HFFc6 (cell line): ENCODE results near the gene GPR137. TPM values are rescaled to one million over a fixed set of nuclear protein-coding genes. Genes with fewer than 3 reads are reported as not detected.

ENCODE experiments used
- DNase-seq: peaks from one replicate; pipeline ENCODE4 v3.0.0-alpha.2; 2018
- H3K27ac Mint-ChIP-seq: 2 replicates; pipeline ENCODE4 v1.8.0; 2020; ENCODE audit warnings: mild to moderate bottlenecking, mixed read lengths
- H3K27me3 Mint-ChIP-seq: 2 replicates; pipeline ENCODE4 v1.8.0; 2021; ENCODE audit warnings: mild to moderate bottlenecking, moderate library complexity, mixed read lengths; ENCODE audit not compliant: insufficient read depth
- H3K36me3 Mint-ChIP-seq: 2 replicates; pipeline ENCODE4 v1.8.0; 2021; ENCODE audit warnings: low read depth, mixed read lengths
- H3K4me1 Mint-ChIP-seq: 2 replicates; pipeline ENCODE4 v1.8.0; 2020; ENCODE audit warnings: low read depth, mixed read lengths
- H3K4me3 Mint-ChIP-seq: 2 replicates; pipeline ENCODE4 v1.8.0; 2020; ENCODE audit warnings: mild to moderate bottlenecking, moderate library complexity, mixed read lengths
- H3K9me3 Mint-ChIP-seq: 2 replicates; pipeline ENCODE4 v1.8.0; 2020; ENCODE audit warnings: mild to moderate bottlenecking, mixed read lengths
- total RNA-seq, 6 experiments: library from RNA; stranded (reverse); fragmentation: NEBNext Ultra II Directional; extraction: Animal tissue kit (Norgen Biotek cat#: 25700); gene quantifications; 2 replicates in 1 of 6; 3 replicates in 5 of 6; pipeline ENCODE4 v1.2.3, GENCODE V29; 2021
- TF ChIP-seq, protein P1 (sequence below): fragments of 200-600 bp; sonication (generic); IDR thresholded peaks from 2 replicates; pipeline ENCODE4 v1.5.0; 2021; ENCODE audit warnings: antibody characterized with exemption, mild to moderate bottlenecking

GPR137 gene
- total RNA-seq, 6 experiments from 2014 or later, result 27.9 to 42.1 (median 34.7) TPM

- no peak overlapping the region for H3K4me3 Mint-ChIP-seq
- no peaks in the 10 kb centered on the region for H3K9me3 Mint-ChIP-seq
- H3K4me1 Mint-ChIP-seq, result peaks cover 9% of the 10 kb centered on the region
- H3K36me3 Mint-ChIP-seq, result no peaks in the 10 kb centered on the region
- no peak overlapping the region for H3K27ac Mint-ChIP-seq
- TF ChIP-seq, protein P1, sequence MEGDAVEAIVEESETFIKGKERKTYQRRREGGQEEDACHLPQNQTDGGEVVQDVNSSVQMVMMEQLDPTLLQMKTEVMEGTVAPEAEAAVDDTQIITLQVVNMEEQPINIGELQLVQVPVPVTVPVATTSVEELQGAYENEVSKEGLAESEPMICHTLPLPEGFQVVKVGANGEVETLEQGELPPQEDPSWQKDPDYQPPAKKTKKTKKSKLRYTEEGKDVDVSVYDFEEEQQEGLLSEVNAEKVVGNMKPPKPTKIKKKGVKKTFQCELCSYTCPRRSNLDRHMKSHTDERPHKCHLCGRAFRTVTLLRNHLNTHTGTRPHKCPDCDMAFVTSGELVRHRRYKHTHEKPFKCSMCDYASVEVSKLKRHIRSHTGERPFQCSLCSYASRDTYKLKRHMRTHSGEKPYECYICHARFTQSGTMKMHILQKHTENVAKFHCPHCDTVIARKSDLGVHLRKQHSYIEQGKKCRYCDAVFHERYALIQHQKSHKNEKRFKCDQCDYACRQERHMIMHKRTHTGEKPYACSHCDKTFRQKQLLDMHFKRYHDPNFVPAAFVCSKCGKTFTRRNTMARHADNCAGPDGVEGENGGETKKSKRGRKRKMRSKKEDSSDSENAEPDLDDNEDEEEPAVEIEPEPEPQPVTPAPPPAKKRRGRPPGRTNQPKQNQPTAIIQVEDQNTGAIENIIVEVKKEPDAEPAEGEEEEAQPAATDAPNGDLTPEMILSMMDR, result no peak
- H3K27me3 Mint-ChIP-seq, result peaks cover 27% of the 10 kb centered on the region
- no peak for DNase-seq
These were observed 3.4 kb downstream of the GPR137 start for GRCh38 chr11:64289002-64289564.

GRCh38 chr11:64290352-64291261, 5.0 kb downstream of the GPR137 start:
- H3K27me3 Mint-ChIP-seq, result peaks cover 42% of the 10 kb centered on the region
- H3K4me1 Mint-ChIP-seq, result peaks cover 9% of the 10 kb centered on the region
- TF ChIP-seq, protein P1, result no peak
- H3K9me3 Mint-ChIP-seq, result no peaks in the 10 kb centered on the region
- DNase-seq, result no peak
- H3K36me3 Mint-ChIP-seq, result no peaks in the 10 kb centered on the region
- 0 out of 2 replicates have a peak overlapping the region, but pooled peaks have one; percentile 17 for H3K4me3 Mint-ChIP-seq
- H3K27ac Mint-ChIP-seq, result no peak overlapping the region

GRCh38 chr11:64291262-64291751, 5.7 kb downstream of the GPR137 start, which contains the start of gene KCNK4:
Gene KCNK4 (plus strand): TSS chr11:64291302. CDS start chr11:64293019, 1,717 bp downstream.
- H3K4me3 Mint-ChIP-seq, result 0 out of 2 replicates have a peak within 1 kb of the TSS, but pooled peaks have one; percentile 17
- DNase-seq, result no peak
- H3K36me3 Mint-ChIP-seq, result no peaks in the 10 kb centered on the region
- H3K9me3 Mint-ChIP-seq, result no peaks in the 10 kb centered on the region
- H3K27me3 Mint-ChIP-seq, result peaks cover 49% of the 10 kb centered on the region
- H3K4me1 Mint-ChIP-seq, result peaks cover 7% of the 10 kb centered on the region
- TF ChIP-seq, protein P1, result no peak
- no peak within 1 kb of the TSS for H3K27ac Mint-ChIP-seq

DNA sequence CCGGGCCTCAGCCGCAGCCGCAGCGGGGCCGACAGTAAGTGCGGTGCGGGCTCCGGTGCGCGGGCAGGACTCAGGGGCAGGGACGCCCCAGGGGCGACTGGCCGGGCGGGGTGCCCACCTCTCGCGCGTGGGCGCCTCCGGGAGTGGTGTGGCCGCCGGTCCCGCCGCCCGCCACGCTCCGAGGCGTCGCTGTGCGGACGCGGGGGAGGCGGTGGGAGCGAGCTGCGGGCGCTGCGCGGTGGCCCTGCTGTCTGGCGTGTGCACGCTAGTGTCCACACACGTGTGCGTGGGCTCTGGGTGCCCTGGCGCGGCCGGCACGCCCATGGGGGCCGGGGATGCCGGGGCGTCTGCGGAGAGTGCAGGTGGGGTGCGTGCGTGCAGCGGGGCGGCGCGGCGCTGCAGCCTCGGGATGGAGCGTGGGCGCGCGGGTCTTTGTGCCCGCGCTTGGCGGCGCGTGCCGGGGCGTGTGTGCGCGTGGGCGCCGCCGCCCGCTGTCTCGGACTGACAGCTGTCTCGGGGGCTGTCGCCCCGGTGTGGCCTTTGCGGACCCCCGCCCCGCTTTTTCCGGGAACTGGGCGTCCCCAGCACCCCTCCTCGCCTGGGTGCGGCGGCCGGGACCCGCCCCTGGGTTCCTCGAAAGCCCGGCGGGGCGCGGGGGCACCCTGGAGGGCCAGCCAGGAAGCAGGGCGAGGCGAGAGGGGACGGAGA, 6.3 kb downstream of the GPR137 start:
- Mint-ChIP-seq H3K36me3 (no peaks in the 10 kb centered on the region), H3K27ac (no peak overlapping the region), H3K27me3 (peaks cover 53% of the 10 kb centered on the region), H3K9me3 (no peaks in the 10 kb centered on the region), H3K4me1 (peaks cover under 1% of the 10 kb centered on the region; the same call in 1 of the 2 replicates), H3K4me3 (no peak overlapping the region)
- no peak for DNase-seq
- TF ChIP-seq, protein P1, result no peak

DNA sequence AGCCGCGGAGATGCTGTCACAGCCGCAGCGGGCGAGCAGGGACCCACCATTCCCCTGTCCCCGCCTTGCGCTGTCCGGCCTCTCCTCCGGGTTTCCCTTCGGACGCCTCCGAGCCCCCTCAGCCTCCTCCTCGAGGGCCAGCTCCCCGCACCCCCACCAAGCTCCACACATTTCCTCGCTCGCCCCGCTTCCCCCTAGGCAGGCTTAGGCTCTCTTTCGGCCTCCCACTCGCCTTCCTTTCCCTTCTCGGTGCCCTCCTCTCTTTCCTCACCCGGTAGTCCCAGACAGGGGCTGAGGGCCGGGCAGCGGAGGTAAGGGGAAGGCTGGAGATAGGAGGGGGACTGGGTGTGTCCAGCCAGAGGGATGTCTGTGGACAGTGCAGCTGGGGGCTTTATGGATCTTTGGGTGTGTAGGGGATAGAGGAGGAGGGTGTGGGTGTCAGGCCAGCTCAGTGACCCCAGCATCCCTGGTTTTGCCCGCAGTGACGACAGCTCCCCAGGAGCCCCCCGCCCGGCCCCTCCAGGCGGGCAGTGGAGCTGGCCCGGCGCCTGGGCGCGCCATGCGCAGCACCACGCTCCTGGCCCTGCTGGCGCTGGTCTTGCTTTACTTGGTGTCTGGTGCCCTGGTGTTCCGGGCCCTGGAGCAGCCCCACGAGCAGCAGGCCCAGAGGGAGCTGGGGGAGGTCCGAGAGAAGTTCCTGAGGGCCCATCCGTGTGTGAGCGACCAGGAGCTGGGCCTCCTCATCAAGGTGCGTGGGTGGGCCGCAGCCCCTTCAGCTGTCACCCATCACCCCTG, 7.0 kb downstream of the GPR137 start:
- H3K4me1 Mint-ChIP-seq, result no peaks in the 10 kb centered on the region
- TF ChIP-seq, protein P1, result no peak

More for the DNA sequence above, 7.0 kb downstream of the GPR137 start:
- no peak for DNase-seq
- no peak overlapping the region for H3K27ac Mint-ChIP-seq
- H3K4me3 Mint-ChIP-seq, result no peak overlapping the region
- H3K27me3 Mint-ChIP-seq, result peaks cover 58% of the 10 kb centered on the region
- no peaks in the 10 kb centered on the region for H3K36me3 Mint-ChIP-seq
- no peaks in the 10 kb centered on the region for H3K9me3 Mint-ChIP-seq
